GM21423 (cell line): ENCODE results near the gene ATP8B2.

Experiments
- ATAC-seq: cut with Tn5 transposase; IDR thresholded peaks from one replicate; pipeline ENCODE4 v1.9.1; 2021; ENCODE audit warnings: mild to moderate bottlenecking, moderate library complexity; ENCODE audit not compliant: unreplicated experiment

The ATP8B2 gene

DNA sequence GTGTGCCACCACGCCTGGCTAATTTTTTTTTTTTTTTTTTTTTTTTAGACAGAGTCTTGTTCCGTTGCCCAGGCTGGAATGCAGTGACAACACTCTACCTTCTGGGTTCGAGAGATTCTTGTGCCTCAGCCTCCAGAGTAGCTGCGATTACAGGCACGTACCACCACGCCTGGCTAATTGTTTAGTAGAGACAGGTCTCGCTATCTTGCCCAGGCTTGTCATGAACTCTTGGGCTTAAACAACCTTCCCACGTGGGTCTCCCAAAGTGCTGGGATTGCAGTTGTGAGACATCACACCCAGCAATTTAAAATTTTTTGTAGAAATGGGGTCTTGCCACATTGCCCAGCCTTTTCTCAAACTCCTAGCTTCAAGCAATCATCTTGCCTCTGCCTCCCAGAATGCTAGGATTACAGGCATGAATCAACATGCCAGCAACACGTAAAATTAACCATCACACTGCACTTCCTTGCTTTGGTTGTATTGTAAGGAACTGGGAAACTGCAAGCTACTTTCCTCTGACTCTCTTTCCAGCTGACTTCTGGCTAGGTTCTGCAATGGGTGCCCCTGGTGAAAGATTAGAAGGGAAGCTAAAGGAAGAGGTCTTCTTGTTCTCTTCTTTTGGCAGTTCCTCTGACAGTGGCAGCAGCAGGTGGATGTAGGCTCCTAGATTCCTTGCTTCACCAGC is 65.9 kb downstream of the ATP8B2 start:
- no peak for ATAC-seq

DNA sequence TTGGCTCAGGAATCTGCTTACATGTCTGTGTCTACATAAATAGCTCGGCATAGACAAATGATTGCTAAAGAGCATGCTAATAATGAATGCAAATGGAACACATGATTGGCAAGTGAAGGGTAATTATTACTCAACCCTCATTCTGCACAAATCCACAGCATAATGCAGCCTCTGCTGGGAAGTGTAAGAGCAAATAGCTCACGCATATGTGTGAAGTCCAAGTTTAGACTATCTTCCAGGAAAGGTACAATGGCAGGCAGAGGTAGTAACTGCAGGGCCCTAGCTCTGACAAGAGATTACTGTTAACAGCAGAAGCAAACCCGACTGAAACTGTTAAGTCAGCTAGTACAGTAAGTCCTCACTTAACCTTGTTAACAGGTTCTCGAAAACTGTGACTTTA is 72.8 kb downstream of the ATP8B2 start:
- no peak for ATAC-seq

GRCh38 chr1:154398678-154399077 is 73.4 kb downstream of the ATP8B2 start:
- ATAC-seq, result no peak

DNA sequence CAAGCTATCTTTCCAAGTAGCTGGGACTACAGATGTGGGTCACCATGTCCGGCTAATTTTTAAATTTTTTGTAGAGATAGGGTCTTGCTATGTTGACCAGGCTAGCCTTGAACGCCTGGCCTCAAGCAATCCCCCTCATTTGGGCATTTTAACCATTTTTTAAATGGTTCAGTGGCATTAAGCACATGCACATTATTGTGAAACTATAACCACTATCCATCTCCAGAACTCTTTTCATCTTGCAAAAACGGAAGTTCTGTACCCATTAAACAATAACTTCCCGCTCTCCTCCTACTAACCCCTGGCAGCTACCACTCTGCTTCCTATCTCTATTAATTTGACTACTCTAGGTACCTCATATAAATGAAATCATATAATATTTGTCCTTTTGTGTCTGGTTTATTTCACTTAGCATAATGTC is 75.1 kb downstream of the ATP8B2 start:
- ATAC-seq, result no peak
